NCI-H1105 (cell line): Measurements from ENCODE around the gene MPPED1.
A peak's percentile ranks its signal among the peaks of the same experiment; 100 is the strongest.

Experiments
- DNase-seq: peaks from one replicate; lab custom pipeline; 2025; lab: John Stamatoyannopoulos, UW

Gene MPPED1

GRCh38 chr22:43448048-43448447 is 36.2 kb downstream of the MPPED1 start:
- no peak for DNase-seq

DNA sequence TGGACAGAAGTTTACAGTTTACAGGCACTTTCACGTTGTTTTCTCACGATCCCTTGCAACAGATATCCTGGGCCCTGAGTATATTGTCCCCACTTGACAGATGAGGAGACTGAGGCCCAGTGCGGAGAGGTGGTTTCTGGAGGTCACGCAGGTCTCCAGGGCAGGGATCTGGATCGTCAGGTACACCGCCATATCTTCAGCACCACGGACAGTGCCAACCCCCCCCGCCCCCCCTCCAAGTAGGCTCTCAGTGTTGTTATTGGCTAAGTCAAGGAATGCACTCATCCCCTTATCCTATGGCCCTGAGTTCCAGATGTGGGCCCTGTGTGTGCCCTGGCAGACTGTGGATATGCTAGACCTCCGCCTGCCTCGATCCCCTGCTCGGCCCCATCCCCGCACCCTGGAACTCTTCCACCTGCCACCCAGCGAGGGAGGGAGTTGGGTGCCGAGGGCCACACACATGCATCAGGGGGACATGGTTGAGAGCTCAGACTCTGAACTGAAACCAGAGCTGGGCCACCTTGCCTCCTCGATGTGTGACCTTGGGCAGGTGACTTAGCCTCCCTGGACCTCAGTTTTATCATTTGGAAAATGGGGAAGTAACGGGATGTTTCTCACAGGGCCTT is 37.5 kb downstream of the MPPED1 start:
- DNase-seq, result no peak

GRCh38 chr22:43449831-43450225 is 38.0 kb downstream of the MPPED1 start:
- DNase-seq, result no peak

- DNase-seq, result no peak
Measured at GRCh38 chr22:43451371-43452050, 39.7 kb downstream of the MPPED1 start.

DNA sequence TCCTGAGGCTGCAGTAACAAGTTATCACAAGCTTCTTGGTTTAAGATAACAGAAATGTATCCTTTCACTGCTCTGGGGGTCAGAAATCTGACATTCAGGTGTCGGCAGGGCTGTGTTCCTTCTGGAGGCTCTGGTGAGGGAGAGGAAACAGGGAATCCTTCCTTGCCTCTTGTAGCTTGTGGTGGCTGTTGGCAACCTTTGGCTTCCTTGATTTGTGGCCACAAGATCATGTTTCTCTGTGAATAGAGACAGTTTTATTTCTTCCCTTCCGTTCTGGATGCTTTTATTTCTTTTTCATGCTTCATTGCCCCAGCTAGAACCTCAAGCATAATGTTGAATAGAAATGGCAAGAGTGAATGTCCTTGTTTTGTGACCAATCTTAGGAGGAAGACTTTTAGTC is 44.0 kb downstream of the MPPED1 start:
- no peak for DNase-seq

DNA sequence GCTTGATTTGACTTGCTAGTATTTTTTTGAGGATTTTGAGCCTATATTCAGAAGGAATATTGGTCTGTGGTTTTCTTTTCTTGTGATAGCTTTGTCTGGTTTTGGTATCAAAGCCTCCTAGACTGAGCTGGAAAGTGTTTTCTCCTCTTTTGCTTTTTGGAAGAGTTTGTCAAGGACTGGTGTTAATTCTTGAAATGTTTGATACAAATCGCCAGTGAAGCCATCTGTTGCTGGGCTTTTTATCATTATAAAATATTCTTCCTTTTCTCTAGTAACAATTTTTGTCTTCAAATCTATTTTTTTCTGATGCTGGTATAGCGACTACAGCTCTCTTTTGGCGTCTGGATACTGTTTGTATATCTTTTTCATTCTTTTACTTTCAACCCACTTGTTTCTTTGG is 45.2 kb downstream of the MPPED1 start:
- no peak for DNase-seq

GRCh38 chr22:43462701-43463100 is 50.9 kb downstream of the MPPED1 start:
- no peak for DNase-seq

DNA sequence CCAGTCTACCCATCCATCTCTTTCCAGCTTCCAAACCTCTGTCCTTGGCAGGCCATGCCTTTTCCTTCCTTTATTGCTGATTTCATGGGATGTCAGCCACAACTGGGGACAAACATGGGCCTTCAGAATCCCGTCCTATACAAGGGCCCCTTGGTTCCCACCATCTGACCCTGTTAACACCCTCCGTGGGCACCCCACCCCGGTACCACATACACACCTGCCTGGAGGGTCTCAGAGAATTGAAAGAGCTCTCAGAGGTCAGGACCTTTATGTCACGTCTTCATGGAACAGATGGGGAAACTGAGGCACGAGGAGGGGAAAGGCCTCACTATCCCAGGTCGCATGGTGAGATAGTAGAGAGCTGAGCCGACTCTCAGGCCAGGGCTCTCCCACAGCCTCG is 53.0 kb downstream of the MPPED1 start:
- no peak for DNase-seq

- no peak for DNase-seq
Measured at GRCh38 chr22:43465291-43466015, 53.6 kb downstream of the MPPED1 start.

GRCh38 chr22:43466710-43467109 is 54.9 kb downstream of the MPPED1 start:
- no peak for DNase-seq

DNA sequence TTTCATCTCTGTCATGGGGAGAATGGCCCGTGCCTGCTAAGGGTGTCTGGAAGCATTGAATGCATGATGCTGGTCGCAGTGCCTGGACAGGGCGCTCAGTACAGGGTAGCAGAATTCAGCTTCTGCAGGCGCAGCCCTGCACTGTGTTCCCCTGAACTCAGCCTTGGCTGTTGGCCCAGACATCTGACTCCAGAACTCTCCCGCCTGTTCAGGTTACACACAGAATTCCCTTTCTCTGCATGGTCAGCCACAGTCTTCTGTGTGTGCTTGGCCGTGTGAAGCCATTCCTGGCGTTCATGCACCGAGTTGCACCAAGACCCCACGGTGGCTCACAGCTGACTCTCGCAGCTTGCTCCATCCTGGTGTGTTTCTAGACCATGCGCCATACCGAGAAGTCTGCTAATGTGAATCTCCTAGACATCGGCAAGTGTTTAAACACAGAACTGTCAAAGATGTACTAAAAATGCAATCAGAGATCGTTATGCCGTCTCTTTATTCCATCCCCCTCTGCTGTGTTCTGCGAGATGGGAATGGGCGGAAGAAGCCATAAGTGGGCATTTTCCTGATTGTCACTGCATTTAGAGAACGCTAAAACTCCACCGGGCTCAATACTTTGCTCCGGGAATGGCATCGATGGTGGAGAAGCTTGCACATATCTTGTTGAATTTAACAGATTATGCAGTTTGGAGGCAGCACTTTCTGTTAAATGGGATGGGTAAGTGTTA is 55.6 kb downstream of the MPPED1 start:
- peak; percentile 19 for DNase-seq

DNA sequence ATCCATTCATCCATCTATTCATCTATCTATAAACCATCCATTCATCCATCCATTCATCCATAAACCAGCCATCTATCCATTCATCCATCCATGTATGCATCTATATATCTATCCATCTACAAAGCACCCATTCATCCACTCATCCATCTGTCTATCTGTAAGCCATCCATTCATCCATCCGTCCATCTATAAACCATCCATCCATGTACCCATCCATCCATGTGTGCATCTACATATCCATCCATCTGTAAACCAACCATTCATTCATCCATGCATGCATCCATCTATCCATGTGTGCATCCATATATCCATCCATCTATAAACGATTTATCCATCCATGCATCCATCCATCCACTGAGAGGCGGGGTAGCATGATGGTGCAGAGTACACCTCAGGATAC is 58.4 kb downstream of the MPPED1 start:
- no peak for DNase-seq

GRCh38 chr22:43470941-43471585 is 59.2 kb downstream of the MPPED1 start:
- no peak for DNase-seq

- no peak for DNase-seq
Measured at GRCh38 chr22:43471606-43472135, 59.9 kb downstream of the MPPED1 start.

GRCh38 chr22:43473031-43473430 is 61.2 kb downstream of the MPPED1 start:
- DNase-seq, result no peak

DNA sequence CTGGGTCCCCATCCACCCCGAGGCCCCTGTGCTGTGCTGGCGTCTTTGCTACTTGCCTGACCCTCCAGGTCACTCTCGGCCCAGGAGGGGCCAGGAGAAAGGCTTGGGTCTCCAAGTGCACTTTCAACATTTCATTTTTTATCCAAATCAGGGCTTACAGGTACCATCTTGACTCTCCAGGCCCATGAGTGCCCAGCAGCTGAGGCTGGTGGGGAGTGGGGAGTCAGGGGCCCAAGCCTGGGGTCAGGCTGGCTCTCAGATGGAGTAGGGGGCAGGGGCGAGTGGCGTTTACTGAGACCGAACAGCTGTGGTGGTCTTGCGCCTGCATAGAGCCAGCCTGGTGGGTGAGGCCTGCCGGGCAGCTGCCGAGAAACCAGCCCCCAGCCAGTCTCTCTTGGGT is 61.6 kb downstream of the MPPED1 start:
- DNase-seq, result no peak

DNA sequence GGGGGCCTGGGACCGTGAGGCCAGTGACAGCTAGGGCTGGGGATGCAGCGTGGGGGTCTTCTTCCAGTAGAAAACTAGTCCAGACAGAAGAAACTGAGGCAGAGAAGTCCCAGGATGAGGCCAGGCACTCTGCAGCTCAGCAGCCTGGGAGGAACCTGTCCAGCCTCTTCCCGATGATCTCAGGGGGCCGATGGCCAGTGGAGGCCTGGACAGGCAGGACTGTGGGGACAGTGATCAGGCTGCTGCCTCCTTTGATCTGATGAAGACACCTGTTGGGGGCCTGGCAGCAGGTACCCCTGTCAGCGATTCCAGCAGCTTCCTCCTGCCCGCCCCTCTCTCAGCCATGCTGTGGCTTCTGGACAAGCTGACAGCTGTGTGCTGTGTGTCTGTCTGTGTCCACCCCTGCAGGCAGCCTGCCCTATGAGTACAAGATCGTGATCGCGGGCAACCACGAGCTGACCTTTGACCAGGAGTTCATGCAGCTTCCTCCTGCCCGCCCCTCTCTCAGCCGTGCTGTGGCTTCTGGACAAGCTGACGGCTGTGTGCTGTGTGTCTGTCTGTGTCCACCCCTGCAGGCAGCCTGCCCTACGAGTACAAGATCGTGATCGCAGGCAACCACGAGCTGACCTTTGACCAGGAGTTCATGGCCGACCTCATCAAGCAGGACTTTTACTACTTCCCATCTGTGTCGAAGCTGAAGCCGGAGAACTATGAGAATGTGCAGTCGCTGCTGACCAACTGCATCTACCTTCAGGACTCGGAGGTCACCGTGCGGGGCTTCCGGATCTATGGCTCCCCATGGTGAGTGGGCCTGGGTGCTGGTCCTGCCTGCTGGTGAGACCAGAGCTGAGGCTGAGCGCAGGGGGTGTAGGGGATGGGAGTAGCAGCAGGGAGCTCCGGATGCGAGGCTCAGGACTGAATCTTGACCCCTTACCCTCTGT is 62.6 kb downstream of the MPPED1 start:
- DNase-seq, result no peak

DNA sequence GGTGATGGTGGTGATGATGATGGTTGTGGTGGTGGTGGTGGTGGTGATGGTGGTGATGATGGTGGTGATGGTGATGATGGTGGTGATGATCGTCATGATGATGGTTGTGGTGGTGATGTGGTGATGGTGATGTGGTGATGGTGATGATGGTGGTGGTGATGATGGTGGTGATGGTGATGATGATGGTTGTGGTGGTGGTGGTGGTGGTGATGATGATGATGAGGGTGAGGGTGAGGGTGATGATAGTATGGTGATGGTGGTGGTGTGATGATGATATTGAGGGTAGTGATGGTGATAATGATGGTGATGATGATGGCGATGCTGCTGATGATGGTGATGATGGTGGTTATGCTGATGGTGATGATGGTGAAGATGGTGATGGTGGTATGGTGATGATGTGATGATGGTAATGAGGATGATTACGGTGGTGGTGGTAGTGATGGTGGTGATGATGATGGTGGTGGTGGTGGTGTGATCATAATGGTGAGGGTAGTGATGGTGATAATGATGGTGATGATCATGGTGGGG is 63.8 kb downstream of the MPPED1 start:
- DNase-seq, result no peak

DNA sequence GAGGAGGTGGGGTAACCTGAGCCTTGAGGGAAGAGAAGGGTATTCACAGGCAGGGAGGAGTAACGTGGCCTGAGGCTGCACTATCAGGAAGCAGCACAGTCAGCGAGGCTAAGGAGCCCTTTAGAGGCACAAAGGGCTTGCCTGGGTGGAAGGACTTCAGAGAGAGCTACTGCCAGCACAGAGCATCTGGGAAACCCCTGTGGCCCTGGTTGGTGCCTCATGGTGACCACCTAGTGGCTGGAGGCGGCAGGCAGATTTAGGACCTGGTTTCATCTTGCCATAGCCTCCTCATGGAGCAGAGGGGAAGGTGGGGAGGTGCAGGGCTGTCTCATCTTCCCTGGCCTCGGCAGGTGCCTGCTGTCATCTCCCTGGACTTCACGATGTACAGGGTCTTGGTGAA is 64.5 kb downstream of the MPPED1 start:
- no peak for DNase-seq
